ENCODE measurements around the gene CEP44. TPM values are rescaled to one million over a fixed set of nuclear protein-coding genes. Genes with fewer than 3 reads are reported as not detected.

CEP44 gene
- total RNA-seq, 2 experiments from 2014 or later, result 29.2 to 32.4 TPM

- Histone ChIP-seq H3K4me2 (ENCODE audit: low read length) (no peak overlapping the region), H2AFZ (ENCODE audit: low read length) (no peak overlapping the region), H3K4me3 (ENCODE audit: low read depth, low read length, poor library complexity, severe bottlenecking) (no peak overlapping the region), H3K9me3 (ENCODE audit: low read length) (no peaks in the 10 kb centered on the region), H3K36me3 (ENCODE audit: insufficient read depth, low read length) (no peaks in the 10 kb centered on the region), H4K20me1 (ENCODE audit: insufficient read depth, low read length) (no peaks in the 10 kb centered on the region), H3K9me2 (ENCODE audit: insufficient read depth, low read length) (no peaks in the 10 kb centered on the region), H3K4me1 (ENCODE audit: insufficient read depth, low read length, poor library complexity, severe bottlenecking) (no peaks in the 10 kb centered on the region), H3K27ac (ENCODE audit: low read depth, low read length, poor library complexity, severe bottlenecking) (no peak overlapping the region), H3K79me2 (ENCODE audit: insufficient read depth, low read depth, low read length) (no peaks in the 10 kb centered on the region)
- ChIA-PET POLR2A (no interaction called here), CTCF (ENCODE audit: unreplicated experiment) (no interaction called here)
- TF ChIP-seq, protein P1, sequence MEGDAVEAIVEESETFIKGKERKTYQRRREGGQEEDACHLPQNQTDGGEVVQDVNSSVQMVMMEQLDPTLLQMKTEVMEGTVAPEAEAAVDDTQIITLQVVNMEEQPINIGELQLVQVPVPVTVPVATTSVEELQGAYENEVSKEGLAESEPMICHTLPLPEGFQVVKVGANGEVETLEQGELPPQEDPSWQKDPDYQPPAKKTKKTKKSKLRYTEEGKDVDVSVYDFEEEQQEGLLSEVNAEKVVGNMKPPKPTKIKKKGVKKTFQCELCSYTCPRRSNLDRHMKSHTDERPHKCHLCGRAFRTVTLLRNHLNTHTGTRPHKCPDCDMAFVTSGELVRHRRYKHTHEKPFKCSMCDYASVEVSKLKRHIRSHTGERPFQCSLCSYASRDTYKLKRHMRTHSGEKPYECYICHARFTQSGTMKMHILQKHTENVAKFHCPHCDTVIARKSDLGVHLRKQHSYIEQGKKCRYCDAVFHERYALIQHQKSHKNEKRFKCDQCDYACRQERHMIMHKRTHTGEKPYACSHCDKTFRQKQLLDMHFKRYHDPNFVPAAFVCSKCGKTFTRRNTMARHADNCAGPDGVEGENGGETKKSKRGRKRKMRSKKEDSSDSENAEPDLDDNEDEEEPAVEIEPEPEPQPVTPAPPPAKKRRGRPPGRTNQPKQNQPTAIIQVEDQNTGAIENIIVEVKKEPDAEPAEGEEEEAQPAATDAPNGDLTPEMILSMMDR (conservative IDR thresholded peaks at IDR 0.05; ENCODE audit: low read length), result no peak
- no peak for TF ChIP-seq EZH2phosphoT487 (IDR thresholded peaks at IDR 0.05; ENCODE audit: borderline replicate concordance, low read depth, low read length)
- no TSS peak for BruUV-seq (replicated peaks)
- intact Hi-C loops (cut with micrococcal nuclease; ENCODE audit: unreplicated experiment), result no loop called here
- DNase-seq (ENCODE audit: low spot score), result no peak
Observed at GRCh38 chr4:174380699-174381439, 97.2 kb downstream of the CEP44 start.

DNA sequence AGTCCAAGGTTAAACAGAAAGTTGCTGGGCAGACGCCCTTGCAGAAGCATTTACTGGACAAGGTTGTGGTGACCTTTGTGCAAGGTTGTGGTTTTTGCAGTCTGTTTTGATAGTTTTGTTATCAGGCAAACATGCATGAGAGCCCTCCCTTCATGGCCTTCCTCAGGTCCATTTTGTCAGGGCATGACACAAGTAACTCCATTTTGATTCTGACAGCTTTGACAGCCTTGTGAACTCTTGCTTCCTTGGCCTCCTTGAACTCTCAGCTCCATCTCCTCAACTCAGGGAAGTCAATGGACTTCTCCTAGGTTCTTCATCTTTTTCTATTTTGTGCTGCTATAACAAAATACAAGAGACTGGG, 97.7 kb downstream of the CEP44 start:
- H3K27ac ChIP-seq (ENCODE audit: low read depth, low read length, poor library complexity, severe bottlenecking), result no peak overlapping the region
- CTCF ChIA-PET (ENCODE audit: unreplicated experiment), result no interaction called here

More for the DNA sequence above, 97.7 kb downstream of the CEP44 start:
- Histone ChIP-seq H3K4me2 (ENCODE audit: low read length) (no peak overlapping the region), H3K4me1 (ENCODE audit: insufficient read depth, low read length, poor library complexity, severe bottlenecking) (no peaks in the 10 kb centered on the region), H3K9me2 (ENCODE audit: insufficient read depth, low read length) (no peaks in the 10 kb centered on the region), H3K4me3 (ENCODE audit: low read depth, low read length, poor library complexity, severe bottlenecking) (no peak overlapping the region), H3K79me2 (ENCODE audit: insufficient read depth, low read depth, low read length) (no peaks in the 10 kb centered on the region), H3K9me3 (ENCODE audit: low read length) (no peaks in the 10 kb centered on the region), H4K20me1 (ENCODE audit: insufficient read depth, low read length) (no peaks in the 10 kb centered on the region), H2AFZ (ENCODE audit: low read length) (no peak overlapping the region), H3K36me3 (ENCODE audit: insufficient read depth, low read length) (no peaks in the 10 kb centered on the region)
- TF ChIP-seq, protein P1 (conservative IDR thresholded peaks at IDR 0.05; ENCODE audit: low read length), result no peak
- no peak for TF ChIP-seq EZH2phosphoT487 (IDR thresholded peaks at IDR 0.05; ENCODE audit: borderline replicate concordance, low read depth, low read length)
- POLR2A ChIA-PET, result no interaction called here
- no TSS peak for BruUV-seq (replicated peaks)
- DNase-seq (ENCODE audit: low spot score), result no peak
- intact Hi-C loops (cut with micrococcal nuclease; ENCODE audit: unreplicated experiment), result no loop called here

Other genes starting within 250 kb of the CEP44 start
- gene FBXO8, start 244 bp upstream of the CEP44 start, total RNA-seq (2014; rRNA removed; shearing (Covaris generic)), result 11.0 and 12.6 TPM in 2 replicates
- gene FBXO8, start 244 bp upstream of the CEP44 start, total RNA-seq (2022), result 12.7 and 13.5 TPM in 2 replicates
- gene HPGD, start 238.6 kb downstream of the CEP44 start, total RNA-seq (2014; rRNA removed; shearing (Covaris generic)), result 0.28 and 0.76 TPM in 2 replicates
- not detected in 2 replicates for gene HPGD, start 238.6 kb downstream of the CEP44 start, total RNA-seq (2022)